Right ventricle myocardium superior (tissue), 1 donor: Measurements from ENCODE around the gene DUSP7. TPM values are rescaled to one million over a fixed set of nuclear protein-coding genes. Genes with fewer than 3 reads are reported as not detected.

ENCODE experiments used
- ATAC-seq: fragments of 200-7000 bp; cut with Tn5 transposase; one replicate; pipeline ENCODE4 v1.9.1; 2020; ENCODE audit warnings: mild to moderate bottlenecking; ENCODE audit not compliant: poor library complexity
- DNase-seq: peaks from one replicate; pipeline ENCODE4 v3.0.0-alpha.2; 2020
- intact Hi-C: fragments of 100-400 bp; cut with DNase I; formaldehyde crosslinking; loops from one replicate; pipeline ENCODE4 v1.11.2; 2022
- total RNA-seq: library from RNA; stranded (reverse); fragmentation: NEBNext Ultra II Directional; extraction: Animal tissue kit (Norgen Biotek cat#: 25700); gene quantifications from one replicate; pipeline ENCODE4 v1.2.1, GENCODE V29; 2021
- donor health status: DM: no; HTN: yes; CAD: no; lungs with severe emphysema.

The DUSP7 gene
- total RNA-seq, 1 donor from 2014 or later, result 23.2 TPM

DNA sequence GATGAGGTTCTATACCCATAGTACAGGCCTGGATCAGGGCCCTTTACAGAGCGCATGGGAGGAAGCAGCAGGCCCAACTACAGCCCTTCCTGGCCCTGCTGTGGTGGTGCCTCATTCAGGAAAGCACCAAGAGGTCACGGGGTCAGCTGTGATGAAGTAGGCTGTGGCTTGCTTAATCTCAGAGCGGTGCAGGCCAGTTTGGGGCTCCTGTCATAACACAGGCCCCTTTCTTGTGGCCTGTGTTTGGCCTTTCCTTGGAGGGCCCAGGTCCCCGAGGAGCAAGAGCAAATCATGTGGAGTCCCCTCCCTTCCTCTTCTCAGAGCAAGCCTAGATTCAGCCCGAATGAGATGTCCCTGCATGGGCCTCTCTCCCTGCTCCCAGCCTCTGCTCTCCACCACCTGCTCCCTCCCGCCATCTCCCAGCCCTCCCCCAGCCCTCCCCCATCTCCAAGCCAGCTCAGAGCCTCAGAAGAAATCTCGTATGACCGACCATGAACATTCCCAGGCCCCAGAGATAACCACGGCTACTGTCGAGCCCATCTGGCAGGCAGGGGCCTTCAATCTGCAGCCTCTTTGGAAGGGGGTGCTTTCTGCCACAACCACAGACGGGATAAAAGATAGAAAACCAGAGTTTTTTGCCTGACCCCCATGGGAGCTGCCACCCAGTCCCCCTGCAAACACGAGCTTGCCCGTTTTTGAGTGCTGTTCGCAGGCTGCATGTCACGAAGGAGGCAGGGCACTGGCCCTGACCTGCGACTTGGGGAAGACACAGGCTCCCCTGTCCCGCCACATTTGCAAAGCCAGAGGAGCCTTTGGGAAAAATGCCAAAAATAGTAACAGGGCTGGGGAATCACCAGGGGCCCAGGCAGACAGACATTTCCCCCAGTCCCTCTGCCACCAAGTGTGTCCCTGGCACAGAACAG, 32.3 kb upstream of the DUSP7 start:
- intact Hi-C loops, result no loop called here
- ATAC-seq, result no peak
- DNase-seq, result peak; percentile 54

DNA sequence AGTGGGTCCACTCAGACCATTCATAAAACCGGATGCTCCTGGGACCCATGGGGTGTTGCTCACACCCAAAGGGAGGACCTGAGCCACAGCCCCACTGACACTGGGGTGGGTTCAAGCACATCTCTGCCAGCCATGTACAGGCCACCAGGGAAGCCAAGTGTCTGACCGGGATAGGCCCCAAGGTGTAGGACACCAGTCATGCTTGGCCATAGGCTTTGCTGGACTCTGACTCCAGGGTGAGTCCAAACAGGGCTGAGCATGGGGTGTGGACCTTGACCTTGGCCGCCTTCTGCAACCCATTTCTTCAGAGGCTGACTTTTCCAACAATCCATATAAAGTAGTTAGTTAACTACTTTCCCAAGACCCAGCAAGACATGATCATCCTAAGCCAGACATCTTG, 31.4 kb upstream of the DUSP7 start:
- no peak for ATAC-seq
- intact Hi-C loops, result no loop called here
- DNase-seq, result peak; percentile 4

DNA sequence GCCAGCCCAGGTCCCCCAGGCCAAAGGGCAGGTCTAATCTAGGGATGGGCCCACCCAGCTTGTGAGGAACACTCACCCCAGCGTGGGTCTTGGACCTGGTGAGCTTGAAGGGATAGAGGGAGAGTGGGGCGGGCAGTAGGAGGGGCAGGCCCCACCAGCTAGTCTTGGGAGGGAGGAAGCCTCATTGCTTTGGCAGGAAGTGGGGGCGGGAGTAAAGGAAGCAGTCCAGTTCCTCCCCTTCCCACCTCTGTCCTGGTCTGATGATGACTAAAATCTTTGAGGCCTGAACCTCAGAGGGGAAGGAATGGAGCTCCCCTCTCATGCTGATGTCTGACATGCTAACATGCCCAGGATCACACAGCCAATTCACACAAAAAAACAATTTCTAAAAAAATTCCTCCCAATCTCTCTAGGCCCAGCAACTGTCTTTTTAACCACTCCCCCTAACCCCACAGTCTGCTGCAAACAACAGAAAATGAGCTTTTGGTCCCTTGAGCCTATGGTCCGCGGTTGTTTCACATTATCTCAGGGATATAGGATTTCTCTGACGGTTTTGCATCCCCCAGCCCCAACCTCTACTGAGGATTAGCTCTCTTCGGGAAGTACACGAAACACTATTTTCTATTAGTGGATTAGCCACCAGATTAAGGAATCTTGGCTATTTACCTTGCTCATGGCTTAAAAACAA, 30.7 kb upstream of the DUSP7 start:
- ATAC-seq, result no peak
- intact Hi-C loops, result no loop called here
- DNase-seq, result peak; percentile 37

DNA sequence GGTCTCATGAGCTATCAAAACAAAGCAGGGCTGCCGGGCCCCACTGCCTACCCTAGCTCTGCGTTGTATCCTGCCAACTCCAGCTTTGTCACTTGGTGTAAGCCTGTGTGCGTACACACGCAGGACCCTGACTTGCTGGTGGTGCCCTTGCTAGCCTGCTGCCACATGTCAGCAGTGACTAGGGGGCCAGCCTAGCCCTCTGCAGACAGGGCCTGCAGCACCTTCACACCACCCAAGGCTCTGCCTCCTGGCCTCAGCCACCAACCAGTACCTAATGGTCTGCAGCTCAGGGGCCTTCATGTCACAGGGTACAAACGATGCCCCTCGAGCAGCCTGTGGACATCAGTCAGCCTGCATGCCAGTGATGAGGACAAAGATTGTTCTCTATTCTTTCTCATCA, 30.1 kb upstream of the DUSP7 start:
- intact Hi-C loops, result no loop called here
- DNase-seq (peak; percentile 21), ATAC-seq (no peak)

DNA sequence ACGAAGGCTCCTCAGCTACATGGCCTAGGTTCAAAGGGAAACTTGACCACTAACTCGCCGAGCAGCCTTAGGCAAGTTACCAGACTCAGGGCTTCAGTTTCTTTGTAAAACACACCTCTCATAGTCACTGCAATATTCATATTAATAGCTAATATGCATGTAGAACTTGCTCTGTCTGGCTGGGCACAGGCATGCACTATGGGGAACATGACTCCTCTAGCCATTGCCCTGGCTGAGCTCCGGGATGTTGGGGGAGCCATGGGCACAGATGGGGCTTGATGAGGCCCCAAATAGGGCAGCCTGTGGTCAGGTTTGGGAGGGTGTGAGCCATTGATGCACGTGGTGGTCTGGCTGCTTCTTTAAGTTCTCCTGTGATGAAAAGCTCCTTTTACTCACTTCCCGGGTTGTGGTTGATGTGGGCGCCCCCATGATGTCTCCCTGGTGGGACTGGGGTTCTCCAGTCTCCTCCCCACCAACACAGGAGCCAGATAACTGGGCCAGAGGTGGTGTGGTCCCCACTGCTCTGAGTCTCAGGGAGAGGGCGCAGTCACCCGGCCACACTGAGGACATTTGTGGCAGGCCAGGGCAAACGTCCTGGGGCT, 29.4 kb upstream of the DUSP7 start:
- no peak for ATAC-seq
- peak; percentile 15 for DNase-seq
- intact Hi-C loops, result no loop called here

DNA sequence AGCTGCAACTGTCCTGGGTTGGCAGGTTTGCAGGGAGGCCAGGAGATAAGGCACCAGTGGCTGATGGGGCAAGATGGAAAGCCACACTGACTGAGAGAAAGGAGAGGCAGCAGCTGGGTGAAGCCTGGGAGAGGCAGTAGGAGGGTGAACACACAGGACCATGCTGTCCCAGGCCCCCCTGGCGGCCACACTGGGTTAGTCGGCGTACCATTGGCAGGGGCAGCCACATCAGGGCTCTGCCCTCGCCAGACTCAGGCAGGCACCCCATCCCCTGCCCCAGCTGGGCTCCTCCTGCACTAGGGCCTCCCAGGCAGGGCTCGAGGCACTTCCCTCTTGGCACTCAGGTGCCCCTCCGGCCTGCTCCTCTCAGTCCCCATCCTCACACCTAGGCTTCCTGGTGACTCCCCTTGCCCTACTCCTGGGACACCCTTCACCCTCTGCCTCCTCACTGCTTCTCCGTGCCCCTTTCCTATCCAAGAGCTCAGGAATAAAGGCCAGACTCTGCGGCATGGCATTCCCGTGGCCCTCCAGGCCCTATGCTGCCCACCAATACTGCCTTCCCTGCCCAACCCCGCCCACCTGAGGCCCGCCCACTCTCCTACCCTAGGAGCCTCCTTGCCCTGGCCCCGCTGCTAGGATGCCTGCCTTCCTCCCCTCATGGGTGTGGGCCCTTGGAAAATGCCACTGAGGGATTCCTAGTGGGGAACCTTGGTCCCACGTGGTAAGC, 28.7 kb upstream of the DUSP7 start:
- ATAC-seq, result no peak
- DNase-seq, result peak; percentile 25
- intact Hi-C loops, result no loop called here

DNA sequence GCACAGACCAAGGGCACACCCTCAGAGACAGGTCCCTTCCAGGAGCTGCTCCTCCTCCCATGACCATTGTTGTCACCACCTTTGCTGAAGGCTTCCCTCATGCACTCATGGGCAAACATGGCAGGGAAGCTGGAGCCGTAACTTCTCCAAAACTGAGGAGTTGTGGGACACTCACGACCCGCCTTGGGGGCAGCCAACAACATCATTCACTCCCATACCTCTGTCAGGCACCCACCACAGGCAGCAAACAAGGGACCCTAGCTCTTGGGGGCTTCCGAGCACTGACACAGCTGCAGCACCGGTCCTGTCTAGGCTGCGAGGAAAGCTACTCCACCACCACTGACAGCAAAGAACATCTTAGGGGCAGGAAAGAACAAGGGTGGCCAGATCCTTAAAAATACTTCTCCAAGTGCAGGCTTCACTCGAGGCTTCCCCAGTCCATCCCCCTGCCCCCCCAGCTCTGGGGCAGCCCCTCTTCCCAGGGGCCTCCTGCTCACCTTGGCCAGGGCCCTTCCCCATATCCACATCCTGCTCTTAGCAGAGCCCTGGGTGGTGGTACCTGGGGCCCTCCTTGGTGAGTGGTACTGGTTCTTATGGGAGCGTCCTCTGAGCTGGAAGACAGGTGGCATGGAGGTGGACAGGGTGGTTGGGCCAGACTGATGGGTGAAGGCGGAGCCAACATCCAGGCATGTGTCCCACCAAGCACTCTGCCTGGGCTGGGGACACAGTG, 28.0 kb upstream of the DUSP7 start:
- peak; percentile 29 for DNase-seq
- intact Hi-C loops, result no loop called here
- no peak for ATAC-seq

DNA sequence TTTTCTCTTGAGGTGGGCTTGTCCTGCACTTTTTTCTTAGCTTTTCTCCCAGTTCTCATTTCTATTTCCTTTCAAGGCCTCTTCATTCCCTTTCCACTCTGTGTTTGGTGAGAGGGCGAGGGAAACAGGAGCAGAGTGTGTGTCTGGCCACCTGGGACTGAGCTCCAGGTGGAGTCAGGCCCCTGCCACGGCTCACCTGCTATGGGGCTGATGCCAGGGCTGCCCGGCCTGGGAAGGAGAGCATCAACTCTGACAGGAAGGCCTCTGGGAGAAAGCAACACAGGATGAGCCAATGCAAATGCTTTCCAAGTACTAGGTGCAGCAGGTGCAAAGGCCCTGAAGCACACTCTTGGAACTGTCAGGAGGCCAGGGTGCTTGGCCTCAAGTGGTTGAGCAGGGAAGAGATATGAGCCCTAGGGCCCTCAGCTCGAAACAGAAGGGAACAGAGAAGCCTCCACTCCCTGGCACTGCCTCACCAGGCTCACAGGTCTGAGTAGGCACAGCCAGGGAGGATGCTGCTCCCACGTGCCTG, 27.3 kb upstream of the DUSP7 start:
- ATAC-seq, result no peak
- DNase-seq, result peak; percentile 13
- intact Hi-C loops, result no loop called here

DNA sequence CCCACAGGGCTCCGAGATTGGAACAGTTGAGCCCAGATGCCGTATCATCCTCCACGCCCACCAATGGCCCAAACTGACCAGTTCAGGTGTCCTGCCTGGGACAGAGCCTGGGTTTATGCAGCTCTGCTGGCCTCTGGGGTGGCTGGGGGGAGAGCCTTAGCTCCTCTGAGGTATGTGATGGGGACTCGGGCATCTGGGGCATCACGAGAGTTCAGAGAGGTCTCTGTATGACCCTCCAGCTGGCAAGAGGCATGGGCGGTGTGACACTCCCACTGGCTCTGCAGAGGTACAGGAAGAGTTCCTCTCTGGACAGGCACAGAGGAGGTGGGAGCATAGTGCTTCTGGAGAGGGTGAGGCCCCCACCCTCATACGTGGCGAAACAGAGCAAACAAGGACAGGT, 26.6 kb upstream of the DUSP7 start:
- ATAC-seq (no peak), DNase-seq (peak; percentile 11)
- intact Hi-C loops, result no loop called here

DNA sequence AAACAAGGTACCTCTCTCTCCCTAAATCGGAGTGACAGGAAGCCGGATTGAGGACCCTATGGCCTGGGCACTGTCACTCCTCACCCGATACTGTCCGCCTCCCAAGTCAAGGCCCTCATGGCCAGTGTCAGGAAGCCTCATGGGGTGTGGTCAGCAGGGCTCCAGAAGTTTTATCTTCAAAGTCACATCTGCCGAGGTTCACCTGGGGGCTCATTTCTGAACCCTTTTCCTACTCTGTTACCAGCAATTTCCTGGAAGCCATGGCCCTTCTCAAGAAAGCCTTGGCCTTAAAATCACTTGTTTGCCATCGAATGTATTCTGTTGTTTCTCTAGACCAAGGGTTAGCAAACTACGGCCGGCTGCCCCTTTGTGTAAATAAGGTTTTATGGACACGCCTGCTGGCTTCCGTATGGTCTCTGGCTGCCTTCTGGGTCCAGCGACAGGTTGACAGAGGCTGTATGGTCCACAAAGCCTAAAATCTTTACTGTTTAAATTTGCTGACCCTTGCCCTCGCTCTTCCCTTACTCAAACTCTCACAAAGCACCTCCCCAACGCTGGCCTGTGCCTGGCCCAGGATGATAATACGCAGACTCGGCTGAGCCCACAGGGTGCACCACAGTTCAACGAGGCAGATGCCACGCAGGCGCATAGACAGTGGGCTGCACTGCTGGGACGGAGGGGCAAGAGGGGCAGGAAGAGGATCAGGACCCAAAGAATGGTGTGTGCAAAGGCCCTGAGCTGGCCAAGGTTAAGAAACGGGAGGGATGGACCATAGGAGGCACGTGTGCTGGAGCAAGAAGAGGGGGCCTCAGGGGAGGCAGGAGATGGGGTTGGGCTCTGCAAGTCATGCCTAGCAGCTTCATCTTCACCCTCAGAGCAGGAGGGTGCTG, 24.7 kb upstream of the DUSP7 start:
- DNase-seq (peak; percentile 15), ATAC-seq (no peak)
- intact Hi-C loops, result no loop called here

DNA sequence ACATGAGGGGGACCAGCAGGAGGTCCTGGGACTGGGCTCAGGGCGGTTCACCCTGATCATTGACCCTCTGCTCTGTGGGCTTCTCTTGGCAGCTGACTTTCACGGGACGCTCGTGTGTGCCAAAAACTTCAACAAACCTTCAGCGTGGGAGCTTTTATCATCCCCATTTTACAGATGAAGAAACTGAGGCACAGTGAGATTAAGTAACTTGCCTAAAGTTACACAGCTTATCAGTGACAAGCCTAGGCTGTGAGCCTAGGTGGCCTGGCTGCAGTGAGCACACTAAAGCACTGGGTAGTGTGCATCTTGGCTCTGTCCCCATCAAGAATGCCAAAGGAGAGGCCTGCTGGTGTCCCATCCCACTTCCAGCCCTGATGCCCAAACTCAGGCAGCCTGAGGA, 23.6 kb upstream of the DUSP7 start:
- DNase-seq, result no peak
- ATAC-seq, result no peak
- intact Hi-C loops, result no loop called here

DNA sequence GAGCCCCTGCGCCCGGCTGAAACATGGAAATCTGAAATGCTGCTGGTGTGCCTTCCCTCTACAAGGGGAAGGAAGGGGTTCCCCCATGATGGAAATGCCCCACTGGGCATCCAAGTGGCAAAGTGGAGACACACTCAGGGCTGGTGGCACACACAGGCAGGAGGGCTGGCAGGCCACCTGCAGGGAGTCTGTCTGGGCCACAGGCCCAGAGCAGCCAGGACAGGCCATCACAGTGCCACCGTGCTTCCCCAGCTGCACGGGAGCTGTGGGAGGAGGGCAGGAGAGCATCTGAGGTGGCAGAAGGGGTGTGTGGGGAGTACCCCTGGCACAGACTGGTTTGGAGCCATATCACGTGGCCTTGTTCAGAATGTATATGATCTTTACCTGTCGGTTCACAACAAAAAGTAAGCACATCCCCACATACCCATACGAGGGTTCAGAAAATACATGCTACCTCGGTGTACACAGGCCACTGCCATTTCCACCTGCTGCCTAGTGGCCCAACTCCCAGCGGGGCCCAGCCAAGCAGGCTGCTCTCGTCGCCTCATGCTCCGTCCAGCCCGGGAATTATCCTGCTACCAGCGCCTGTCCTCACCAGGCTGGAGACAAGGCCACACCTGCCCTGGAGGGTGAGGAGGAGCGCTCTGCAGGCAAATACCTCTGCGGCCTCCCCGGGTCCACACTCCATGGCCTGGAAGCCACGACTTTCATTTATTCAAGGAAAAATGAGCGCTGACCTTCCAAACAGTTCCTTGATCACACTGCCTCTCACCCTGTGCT, 22.6 kb upstream of the DUSP7 start:
- DNase-seq, result peak; percentile 17
- intact Hi-C loops, result no loop called here

DNA sequence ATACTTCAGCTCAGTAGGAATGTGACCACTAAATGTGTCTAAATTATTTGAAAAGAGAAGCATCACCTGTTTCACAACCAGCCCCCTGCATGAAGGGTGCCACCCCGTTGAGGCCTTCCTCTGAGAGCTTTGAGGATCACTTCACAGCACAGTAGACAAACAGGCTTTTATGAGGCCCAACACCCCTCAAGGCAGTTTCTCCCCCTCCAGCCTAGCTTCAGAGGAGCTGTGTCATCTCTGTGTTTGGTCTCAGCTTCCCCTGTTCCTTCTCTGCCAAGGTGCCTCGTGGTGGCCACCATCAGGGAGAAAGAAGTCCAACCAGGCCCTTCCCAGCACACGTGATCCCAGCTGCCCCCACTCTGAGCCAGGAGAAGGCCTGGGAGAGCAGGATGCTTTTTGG, 21.6 kb upstream of the DUSP7 start:
- ATAC-seq (no peak), DNase-seq (no peak)
- intact Hi-C loops, result no loop called here

More for the DNA sequence above, 22.6 kb upstream of the DUSP7 start:
- ATAC-seq, result no peak

DNA sequence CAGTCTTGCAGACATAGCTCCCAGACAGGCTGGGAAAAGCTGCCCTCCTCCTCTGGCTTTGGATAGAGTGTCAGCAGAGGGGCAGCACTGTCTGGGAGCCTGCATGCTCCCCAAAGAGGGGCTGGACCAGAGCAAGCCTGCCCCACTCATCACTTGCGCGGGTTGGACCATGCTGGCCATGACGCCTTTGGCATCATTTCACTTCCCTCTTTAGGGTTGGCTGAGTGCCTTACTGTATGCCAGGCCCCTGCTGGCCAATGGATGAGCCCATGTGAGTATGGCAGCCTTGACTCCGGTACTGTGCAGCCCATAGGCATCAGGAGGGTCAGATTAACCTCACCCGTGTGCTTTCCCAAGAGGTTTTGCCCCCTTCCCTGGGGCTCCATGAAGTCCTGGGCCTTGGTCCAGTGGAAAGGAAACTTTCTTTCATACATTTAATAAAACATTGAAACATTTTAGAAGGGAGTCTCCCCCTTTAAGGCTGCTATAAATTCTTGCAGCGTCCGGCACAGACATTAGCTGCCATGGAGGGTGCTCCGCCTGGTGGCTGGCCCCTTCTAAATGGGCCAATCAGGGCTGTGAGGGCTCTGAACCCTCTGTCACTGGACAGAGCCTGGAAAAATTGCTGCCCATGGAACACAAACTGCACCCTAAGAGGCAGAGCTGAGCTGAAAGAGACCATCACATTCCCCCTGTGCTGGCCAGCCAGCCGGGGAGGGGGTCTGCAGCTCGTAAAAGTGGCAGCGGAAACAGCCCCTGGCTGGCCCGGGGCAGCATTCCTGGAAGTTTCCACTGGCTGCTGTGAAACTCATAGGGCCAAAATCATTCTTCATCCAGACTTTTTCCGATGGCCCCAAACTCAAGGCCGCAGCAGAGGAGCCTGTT, 20.8 kb upstream of the DUSP7 start:
- DNase-seq (no peak), ATAC-seq (peak; percentile 45)
- intact Hi-C loops, result no loop called here

DNA sequence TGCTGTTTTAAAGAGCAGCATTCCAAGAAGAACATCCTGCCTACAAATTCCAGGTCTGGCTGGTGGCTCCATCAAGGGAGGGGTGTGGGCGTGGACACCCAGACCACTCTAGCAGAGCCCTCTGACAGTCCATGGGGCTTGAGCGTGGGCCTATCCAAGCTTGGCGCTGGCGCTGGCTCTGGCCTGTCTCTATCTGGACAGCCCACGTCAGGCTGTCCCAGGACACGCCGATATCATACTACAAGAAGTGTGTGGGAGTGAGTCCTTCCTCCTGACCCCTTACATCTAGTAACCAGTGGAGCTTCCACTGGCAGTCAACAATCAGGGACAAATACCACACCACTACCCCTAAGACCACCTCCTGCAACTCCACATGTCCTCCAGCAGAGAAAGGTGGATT, 17.1 kb upstream of the DUSP7 start:
- ATAC-seq (peak; percentile 35), DNase-seq (no peak)
- intact Hi-C loops, result loop anchor here (5.0 kb wide), 1 partner anchor 34 kb away; no protein-coding TSS in a partner anchor
